KMS-11 (cell line): ENCODE results near the gene PSTPIP2.

ENCODE experiments used
- H2AFZ ChIP-seq: fragments of 200-600 bp; sonication (generic); 2 replicates; pipeline ENCODE4 v1.6.1; 2016; ENCODE audit warnings: antibody characterized with exemption, mixed run types, low read depth
- H3K27ac ChIP-seq: fragments of 200-600 bp; sonication (generic); 2 replicates; pipeline ENCODE4 v1.6.1; 2016; ENCODE audit warnings: mild to moderate bottlenecking, mixed run types
- H3K27me3 ChIP-seq: fragments of 200-600 bp; sonication (generic); 2 replicates; pipeline ENCODE4 v1.6.1; 2017; ENCODE audit warnings: mild to moderate bottlenecking, low read depth, mixed run types, moderate library complexity; ENCODE audit not compliant: insufficient read depth
- H3K36me3 ChIP-seq: fragments of 200-600 bp; sonication (generic); 2 replicates; pipeline ENCODE4 v1.6.1; 2017; ENCODE audit warnings: mild to moderate bottlenecking, mixed run types; ENCODE audit not compliant: insufficient read depth
- H3K4me1 ChIP-seq: fragments of 200-600 bp; sonication (generic); 2 replicates; pipeline ENCODE4 v1.6.1; 2016; ENCODE audit warnings: mild to moderate bottlenecking, low read depth, mixed run types; ENCODE audit not compliant: poor library complexity, severe bottlenecking
- H3K4me2 ChIP-seq: fragments of 200-600 bp; sonication (generic); 2 replicates; pipeline ENCODE4 v1.7.0; 2016; ENCODE audit warnings: mild to moderate bottlenecking, mixed run types
- H3K4me3 ChIP-seq: fragments of 200-600 bp; sonication (generic); IDR thresholded peaks from 2 replicates; pipeline ENCODE4 v1.6.1; 2017; ENCODE audit warnings: low read depth, low read length, mixed read lengths; ENCODE audit not compliant: insufficient read depth
- H3K79me2 ChIP-seq: fragments of 200-600 bp; sonication (generic); 2 replicates; pipeline ENCODE4 v1.6.1; 2016; ENCODE audit warnings: low read depth, mixed run types; ENCODE audit not compliant: insufficient read depth
- H3K9ac ChIP-seq: fragments of 200-600 bp; sonication (generic); 2 replicates; pipeline ENCODE4 v1.6.1; 2016; ENCODE audit warnings: mild to moderate bottlenecking, mixed run types
- H4K20me1 ChIP-seq: fragments of 200-600 bp; sonication (generic); 2 replicates; pipeline ENCODE4 v1.6.1; 2016; ENCODE audit warnings: mild to moderate bottlenecking, mixed run types; ENCODE audit not compliant: insufficient read depth
- TF ChIP-seq, protein P1 (sequence below): fragments of 200-600 bp; sonication (generic); conservative IDR thresholded peaks from 2 replicates; pipeline ENCODE4 v1.6.1; 2017; ENCODE audit warnings: low read depth, mild to moderate bottlenecking, antibody characterized with exemption, low read length, moderate library complexity, mixed read lengths

PSTPIP2 gene

DNA sequence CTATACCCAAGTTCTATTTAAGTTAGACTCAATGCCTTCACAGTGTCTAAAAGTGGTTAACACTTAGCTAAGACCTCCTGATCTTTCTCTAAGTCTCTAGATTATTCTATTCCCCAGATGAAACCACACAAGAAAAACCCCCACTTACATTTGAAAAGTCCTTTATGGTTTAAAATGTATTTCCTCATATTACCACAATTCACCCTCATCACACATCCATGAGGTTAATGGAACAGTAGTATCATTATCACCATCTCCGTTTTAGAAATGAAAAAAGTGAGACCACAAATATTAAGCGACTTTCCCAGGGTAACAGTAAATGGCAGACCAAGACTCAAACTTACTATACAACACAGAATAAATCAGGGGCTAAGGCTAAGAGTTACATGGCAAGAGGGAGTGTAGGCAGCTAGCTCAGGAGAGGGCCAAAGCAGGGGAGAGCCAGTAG lies 133.5 kb downstream of the PSTPIP2 start:
- Histone ChIP-seq H3K27me3 (no peaks in the 10 kb centered on the region), H3K27ac (no peak overlapping the region), H3K79me2 (no peaks in the 10 kb centered on the region), H3K9ac (no peak overlapping the region), H3K4me3 (no peak overlapping the region), H3K4me1 (peaks cover 18% of the 10 kb centered on the region), H4K20me1 (no peaks in the 10 kb centered on the region), H2AFZ (no peak overlapping the region), H3K4me2 (no peak overlapping the region), H3K36me3 (peaks cover 11% of the 10 kb centered on the region; the same call in 1 of the 2 replicates)
- TF ChIP-seq, protein P1, sequence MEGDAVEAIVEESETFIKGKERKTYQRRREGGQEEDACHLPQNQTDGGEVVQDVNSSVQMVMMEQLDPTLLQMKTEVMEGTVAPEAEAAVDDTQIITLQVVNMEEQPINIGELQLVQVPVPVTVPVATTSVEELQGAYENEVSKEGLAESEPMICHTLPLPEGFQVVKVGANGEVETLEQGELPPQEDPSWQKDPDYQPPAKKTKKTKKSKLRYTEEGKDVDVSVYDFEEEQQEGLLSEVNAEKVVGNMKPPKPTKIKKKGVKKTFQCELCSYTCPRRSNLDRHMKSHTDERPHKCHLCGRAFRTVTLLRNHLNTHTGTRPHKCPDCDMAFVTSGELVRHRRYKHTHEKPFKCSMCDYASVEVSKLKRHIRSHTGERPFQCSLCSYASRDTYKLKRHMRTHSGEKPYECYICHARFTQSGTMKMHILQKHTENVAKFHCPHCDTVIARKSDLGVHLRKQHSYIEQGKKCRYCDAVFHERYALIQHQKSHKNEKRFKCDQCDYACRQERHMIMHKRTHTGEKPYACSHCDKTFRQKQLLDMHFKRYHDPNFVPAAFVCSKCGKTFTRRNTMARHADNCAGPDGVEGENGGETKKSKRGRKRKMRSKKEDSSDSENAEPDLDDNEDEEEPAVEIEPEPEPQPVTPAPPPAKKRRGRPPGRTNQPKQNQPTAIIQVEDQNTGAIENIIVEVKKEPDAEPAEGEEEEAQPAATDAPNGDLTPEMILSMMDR: no peak

DNA sequence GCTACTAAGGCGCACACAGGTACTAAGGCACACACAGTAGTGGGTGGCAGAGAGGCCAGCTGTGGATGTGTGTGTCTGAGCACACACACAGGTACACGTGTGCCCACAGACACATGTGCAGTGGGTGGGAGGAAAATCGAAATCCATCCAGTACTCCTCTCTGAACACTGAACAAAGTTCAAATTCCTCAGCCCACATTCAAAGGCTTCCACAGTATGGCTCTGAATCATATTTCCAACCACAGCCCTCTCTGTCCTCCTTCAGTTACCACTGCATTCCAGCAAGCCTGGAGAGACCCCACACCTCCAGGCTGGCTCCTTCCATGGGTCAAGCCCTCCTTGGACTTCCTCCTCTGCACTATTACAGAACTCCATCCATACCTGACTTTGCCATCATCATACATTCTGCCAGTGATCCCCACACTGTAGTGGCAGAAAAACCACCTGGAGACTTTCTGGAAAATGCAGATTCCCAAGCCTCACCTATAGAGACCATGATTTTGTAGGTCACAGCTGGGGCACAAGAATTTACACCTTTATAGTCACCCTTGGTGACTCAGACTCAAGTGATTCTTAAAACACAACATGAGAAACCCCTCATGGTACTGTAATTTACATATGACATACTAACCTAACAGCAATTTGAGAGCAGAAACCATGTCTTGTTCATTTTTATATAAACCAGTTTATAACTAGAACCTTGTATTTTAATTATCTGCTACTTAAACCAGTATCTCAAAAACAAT lies 136.3 kb downstream of the PSTPIP2 start:
- no peaks in the 10 kb centered on the region for H4K20me1 ChIP-seq
- H3K79me2 ChIP-seq: no peaks in the 10 kb centered on the region
- H2AFZ ChIP-seq: no peak overlapping the region
- H3K36me3 ChIP-seq: 0 out of 2 replicates have a peak, but pooled peaks cover 1% of the 10 kb centered on the region
- H3K4me3 ChIP-seq: no peak overlapping the region
- no peaks in the 10 kb centered on the region for H3K27me3 ChIP-seq
- peaks cover 9% of the 10 kb centered on the region for H3K4me1 ChIP-seq
- TF ChIP-seq, protein P1: no peak
- H3K9ac ChIP-seq: no peak overlapping the region
- H3K4me2 ChIP-seq: no peak overlapping the region
- no peak overlapping the region for H3K27ac ChIP-seq
